ENCODE data around the gene CTNNA2. TPM values are rescaled to one million over a fixed set of nuclear protein-coding genes. Genes with fewer than 3 reads are reported as not detected.

The CTNNA2 gene
- total and polyA plus RNA-seq, 9 of the 15 experiments (the other 6 are each of a cell fraction or from before 2014, with no cell fraction given), result 0.03 to 0.40 (median 0.15) TPM

DNA sequence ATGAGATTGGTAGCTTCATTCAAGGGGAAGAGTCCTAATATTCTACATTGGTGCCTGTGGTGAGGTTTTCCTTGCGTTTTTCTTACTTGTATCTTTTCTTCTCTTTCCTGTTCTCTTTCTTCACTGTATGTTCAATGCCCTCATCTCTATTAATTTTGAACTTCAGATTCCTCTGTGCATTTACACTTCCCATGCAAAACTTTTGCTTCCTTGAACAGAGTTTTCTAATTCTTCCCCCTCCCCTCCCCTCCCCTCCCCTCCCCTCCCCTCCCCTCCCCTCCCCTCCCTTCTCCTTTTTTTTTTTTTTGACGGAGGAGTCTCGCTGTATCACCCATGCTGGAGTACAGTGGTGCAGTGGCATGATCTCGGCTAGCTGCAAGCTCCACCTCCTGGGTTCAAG, 403.4 kb downstream of the CTNNA2 start:
- Histone ChIP-seq H3K79me2 (ENCODE audit: control insufficient read depth, insufficient read depth, low read length) (no peaks in the 10 kb centered on the region), H3K27ac (ENCODE audit: extremely low read depth, low read depth, low read length) (no peak overlapping the region), H3K9ac (ENCODE audit: insufficient read depth in 1 of 2, low read depth in 2 of 2, low read length in 2 of 2) (no peak overlapping the region), H3K9me1 (ENCODE audit: control insufficient read depth, insufficient read depth, low read length) (no peaks in the 10 kb centered on the region), H3K36me3 (ENCODE audit: control insufficient read depth, insufficient read depth, low read length) (no peaks in the 10 kb centered on the region), H3K27me3 (ENCODE audit: control insufficient read depth in 2 of 2, insufficient read depth in 2 of 2, low read length in 2 of 2) (no peaks in the 10 kb centered on the region), H4K20me1 (replicated peaks; ENCODE audit: control insufficient read depth, insufficient read depth, low read length) (no peaks in the 10 kb centered on the region), H3K4me2 (ENCODE audit: insufficient read depth, low read length) (no peak overlapping the region), H3K4me1 (replicated peaks in 1 of 2; ENCODE audit: control insufficient read depth in 2 of 2, insufficient read depth in 2 of 2, low read length in 2 of 2) (no peaks in the 10 kb centered on the region), H3K9me3 (replicated peaks; ENCODE audit: control insufficient read depth, insufficient read depth, low read depth, low read length) (no peaks in the 10 kb centered on the region), H3K4me3 (no peak overlapping the region), H2AFZ (ENCODE audit: low read depth, low read length) (no peak overlapping the region)
- intact Hi-C loops (cut with micrococcal nuclease), result no loop called here
- DNase-seq (ENCODE audit: extremely low read depth in 1 of 4, low spot score in 3 of 4), result no peak
- no peak for FAIRE-seq
- POLR2A ChIA-PET, result no interaction called here
- 0% methylated on average over 1 of the region's 4 CpGs for WGBS (ENCODE audit: insufficient coverage, low coverage, missing lambda C conversion rate)
- ATAC-seq, result no peak
- CTCF ChIA-PET (ENCODE audit: low intra/inter-chr PET ratio), result no interaction called here
- in situ Hi-C loops (cut with MboI), result no loop called here
- BruUV-seq (replicated peaks), result no TSS peak
- TF ChIP-seq GABPB1 (CRISPR knock-in tag; IDR thresholded peaks at IDR 0.05), result no peak
- TF ChIP-seq PCBP1 (IDR thresholded peaks at IDR 0.05; ENCODE audit: low read depth, low read length, poor library complexity, severe bottlenecking), result peak; percentile 51

DNA sequence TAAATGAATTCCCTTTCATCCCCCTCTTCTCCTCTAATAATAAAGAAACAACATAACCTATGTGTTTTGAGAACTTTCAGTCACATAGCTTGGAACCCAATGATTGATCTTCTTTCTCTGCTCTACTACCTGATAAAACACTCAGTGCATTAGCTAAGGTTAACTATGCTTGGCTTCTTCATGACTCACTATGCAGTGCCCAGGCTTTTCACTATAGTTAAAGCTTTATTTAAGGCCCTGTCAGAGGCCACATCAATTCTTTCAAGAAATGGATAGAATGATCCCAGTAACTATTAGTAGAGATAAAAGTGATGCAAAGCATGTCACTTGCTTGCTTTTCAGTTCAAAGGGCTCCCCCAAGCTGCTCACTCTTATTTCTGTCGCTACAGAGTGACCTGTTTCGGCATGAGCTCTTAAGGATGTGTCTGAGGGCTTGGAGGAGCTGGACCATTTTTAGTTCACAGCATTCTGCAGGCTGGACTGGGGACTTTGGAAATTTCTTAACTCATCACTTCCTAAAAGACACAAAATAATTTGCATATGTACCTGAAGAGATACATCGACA, 407.7 kb downstream of the CTNNA2 start:
- H3K79me2 ChIP-seq (ENCODE audit: control insufficient read depth, insufficient read depth, low read length), result no peaks in the 10 kb centered on the region
- no peak overlapping the region for H3K27ac ChIP-seq (ENCODE audit: extremely low read depth, low read depth, low read length)
- H3K4me1 ChIP-seq (replicated peaks in 1 of 2; ENCODE audit: control insufficient read depth in 2 of 2, insufficient read depth in 2 of 2, low read length in 2 of 2), result no peaks in the 10 kb centered on the region
- CTCF ChIA-PET (ENCODE audit: low intra/inter-chr PET ratio), result no interaction called here
- no peaks in the 10 kb centered on the region for H3K27me3 ChIP-seq (ENCODE audit: control insufficient read depth in 2 of 2, insufficient read depth in 2 of 2, low read length in 2 of 2)
- FAIRE-seq, result no peak
- no peaks in the 10 kb centered on the region for H3K9me3 ChIP-seq (replicated peaks; ENCODE audit: control insufficient read depth, insufficient read depth, low read depth, low read length)
- WGBS (ENCODE audit: insufficient coverage, low coverage, missing lambda C conversion rate), result 0% methylated on average over 3 of the region's 3 CpGs
- H3K4me2 ChIP-seq (ENCODE audit: insufficient read depth, low read length), result no peak overlapping the region
- POLR2A ChIA-PET, result no interaction called here
- no peak overlapping the region for H3K9ac ChIP-seq (ENCODE audit: insufficient read depth in 1 of 2, low read depth in 2 of 2, low read length in 2 of 2)
- H3K36me3 ChIP-seq (ENCODE audit: control insufficient read depth, insufficient read depth, low read length), result no peaks in the 10 kb centered on the region
- H2AFZ ChIP-seq (ENCODE audit: low read depth, low read length), result no peak overlapping the region
- DNase-seq (ENCODE audit: extremely low read depth in 1 of 4, low spot score in 3 of 4), result no peak
- in situ Hi-C loops (cut with MboI) (no loop called here), intact Hi-C loops (cut with micrococcal nuclease) (no loop called here)
- no peak for ATAC-seq
- no peaks in the 10 kb centered on the region for H3K9me1 ChIP-seq (ENCODE audit: control insufficient read depth, insufficient read depth, low read length)
- H3K4me3 ChIP-seq, result no peak overlapping the region
- no peaks in the 10 kb centered on the region for H4K20me1 ChIP-seq (replicated peaks; ENCODE audit: control insufficient read depth, insufficient read depth, low read length)
- BruUV-seq (replicated peaks), result no TSS peak
- TF ChIP-seq, protein P1, sequence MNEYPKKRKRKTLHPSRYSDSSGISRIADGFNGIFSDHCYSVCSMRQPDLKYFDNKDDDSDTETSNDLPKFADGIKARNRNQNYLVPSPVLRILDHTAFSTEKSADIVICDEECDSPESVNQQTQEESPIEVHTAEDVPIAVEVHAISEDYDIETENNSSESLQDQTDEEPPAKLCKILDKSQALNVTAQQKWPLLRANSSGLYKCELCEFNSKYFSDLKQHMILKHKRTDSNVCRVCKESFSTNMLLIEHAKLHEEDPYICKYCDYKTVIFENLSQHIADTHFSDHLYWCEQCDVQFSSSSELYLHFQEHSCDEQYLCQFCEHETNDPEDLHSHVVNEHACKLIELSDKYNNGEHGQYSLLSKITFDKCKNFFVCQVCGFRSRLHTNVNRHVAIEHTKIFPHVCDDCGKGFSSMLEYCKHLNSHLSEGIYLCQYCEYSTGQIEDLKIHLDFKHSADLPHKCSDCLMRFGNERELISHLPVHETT (CRISPR knock-in tag; conservative IDR thresholded peaks at IDR 0.05 in 1 of 2, IDR thresholded peaks at IDR 0.05 in 1 of 2), result no peak
- TF ChIP-seq, protein P2, sequence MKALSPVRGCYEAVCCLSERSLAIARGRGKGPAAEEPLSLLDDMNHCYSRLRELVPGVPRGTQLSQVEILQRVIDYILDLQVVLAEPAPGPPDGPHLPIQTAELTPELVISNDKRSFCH (CRISPR knock-in tag; IDR thresholded peaks at IDR 0.05), result no peak
- TF ChIP-seq, protein P2 (tag; IDR thresholded peaks at IDR 0.05), result no peak
- TF ChIP-seq XRCC3 (IDR thresholded peaks at IDR 0.05), result no peak
- no peak for TF ChIP-seq NR2C2 (CRISPR knock-in tag; IDR thresholded peaks at IDR 0.05)
- no peak for TF ChIP-seq NR2C2 (tag; IDR thresholded peaks at IDR 0.05)
- TF ChIP-seq PRPF4 (IDR thresholded peaks at IDR 0.05; ENCODE audit: insufficient read depth, low read depth, low read length, poor library complexity, severe bottlenecking), result no peak
- no peak for TF ChIP-seq NFYB (IDR thresholded peaks at IDR 0.05; ENCODE audit: extremely low read depth, insufficient read length)
- no peak for TF ChIP-seq TBP (optimal IDR thresholded peaks at IDR 0.05; ENCODE audit: low read depth, low read length)
- no peak for TF ChIP-seq ZNF124 (CRISPR knock-in tag; IDR thresholded peaks at IDR 0.05)
- TF ChIP-seq PTBP1 (IDR thresholded peaks at IDR 0.05; ENCODE audit: low read depth, low read length), result no peak

Data from K562 (cell line).